NCI-H2029 (cell line): ENCODE results near the gene RAI14.

Experiments used
- DNase-seq: peaks from one replicate; lab custom pipeline; 2025; lab: John Stamatoyannopoulos, UW

RAI14 gene

GRCh38 chr5:34677428-34677827 is 21.3 kb downstream of the RAI14 start:
- no peak for DNase-seq

DNA sequence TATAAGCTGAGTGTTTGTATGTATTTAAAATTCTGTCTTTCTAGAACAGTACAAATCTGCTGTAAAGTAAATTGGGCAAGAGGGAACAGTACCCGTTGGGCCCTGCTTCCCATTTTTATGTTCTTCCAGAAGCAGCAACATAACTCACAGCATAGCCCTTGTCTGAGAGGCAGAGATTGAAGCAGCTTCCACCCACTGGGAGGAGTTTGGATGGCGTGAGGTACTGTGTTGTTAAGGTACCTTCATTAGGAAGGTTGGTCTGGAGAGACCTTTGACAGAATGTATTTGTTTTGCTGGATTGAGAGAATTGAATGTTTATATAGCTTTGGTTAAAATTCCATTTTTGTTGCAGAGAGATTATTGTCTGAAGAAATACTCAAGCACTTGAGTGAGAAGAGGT is 24.8 kb downstream of the RAI14 start:
- no peak for DNase-seq

GRCh38 chr5:34682926-34683623 is 26.9 kb downstream of the RAI14 start:
- DNase-seq = no peak

DNA sequence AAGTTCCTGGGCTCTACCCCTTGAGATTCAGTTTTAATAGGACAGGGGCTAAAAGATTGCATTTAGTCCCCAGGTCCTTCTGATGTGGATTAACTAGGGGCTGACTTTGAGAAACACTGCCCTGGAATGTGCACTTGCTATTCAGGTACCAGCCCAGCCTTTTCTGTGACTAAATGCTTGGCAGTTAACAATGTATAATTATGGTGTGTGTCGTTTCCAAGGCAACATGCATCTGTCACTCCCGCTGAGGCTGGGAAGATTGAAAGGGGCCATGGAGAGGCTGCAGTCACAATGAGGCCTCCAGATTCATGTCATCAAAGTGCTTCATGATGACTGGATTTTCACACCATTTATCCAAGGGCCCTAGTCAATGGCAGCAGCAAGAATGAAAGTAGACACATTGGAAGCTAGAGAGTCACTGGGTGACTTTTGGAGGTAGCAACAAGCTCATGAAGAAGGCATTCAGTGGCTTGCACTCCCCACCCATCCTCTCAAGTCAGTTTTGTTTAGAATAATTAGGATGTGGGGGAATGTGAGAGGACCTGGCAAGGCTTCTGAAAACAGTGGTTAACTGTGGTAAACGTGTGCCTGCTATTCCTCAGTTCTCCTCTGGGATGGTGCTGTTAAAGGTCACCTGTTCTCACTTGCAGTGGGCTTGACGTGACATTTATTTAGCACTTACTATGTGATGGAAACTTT is 28.3 kb downstream of the RAI14 start:
- DNase-seq = no peak

DNA sequence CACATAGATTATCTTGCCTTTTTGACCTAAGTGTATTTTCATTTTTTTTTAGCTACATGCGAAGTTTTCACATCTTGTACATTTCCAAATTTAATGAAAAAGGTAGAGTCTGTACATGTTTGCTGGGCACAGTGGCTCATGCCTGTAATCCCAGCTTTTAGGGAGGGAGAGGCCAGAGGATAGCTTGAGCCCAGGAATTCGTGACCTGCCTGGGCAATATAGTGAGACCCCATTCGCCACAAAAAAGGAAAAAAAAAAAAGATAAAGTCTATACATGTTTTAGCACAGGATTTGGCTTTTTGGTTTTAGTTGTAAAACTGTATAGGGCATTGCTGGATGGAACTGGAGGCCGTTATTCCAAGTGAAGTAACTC is 28.8 kb downstream of the RAI14 start:
- DNase-seq = no peak

- no peak for DNase-seq
Observed at GRCh38 chr5:34685485-34686165, 29.5 kb downstream of the RAI14 start.

GRCh38 chr5:34686762-34687268 is 30.7 kb downstream of the RAI14 start:
- no peak for DNase-seq

GRCh38 chr5:34687269-34688011 is 31.3 kb downstream of the RAI14 start:
- DNase-seq = no peak

DNA sequence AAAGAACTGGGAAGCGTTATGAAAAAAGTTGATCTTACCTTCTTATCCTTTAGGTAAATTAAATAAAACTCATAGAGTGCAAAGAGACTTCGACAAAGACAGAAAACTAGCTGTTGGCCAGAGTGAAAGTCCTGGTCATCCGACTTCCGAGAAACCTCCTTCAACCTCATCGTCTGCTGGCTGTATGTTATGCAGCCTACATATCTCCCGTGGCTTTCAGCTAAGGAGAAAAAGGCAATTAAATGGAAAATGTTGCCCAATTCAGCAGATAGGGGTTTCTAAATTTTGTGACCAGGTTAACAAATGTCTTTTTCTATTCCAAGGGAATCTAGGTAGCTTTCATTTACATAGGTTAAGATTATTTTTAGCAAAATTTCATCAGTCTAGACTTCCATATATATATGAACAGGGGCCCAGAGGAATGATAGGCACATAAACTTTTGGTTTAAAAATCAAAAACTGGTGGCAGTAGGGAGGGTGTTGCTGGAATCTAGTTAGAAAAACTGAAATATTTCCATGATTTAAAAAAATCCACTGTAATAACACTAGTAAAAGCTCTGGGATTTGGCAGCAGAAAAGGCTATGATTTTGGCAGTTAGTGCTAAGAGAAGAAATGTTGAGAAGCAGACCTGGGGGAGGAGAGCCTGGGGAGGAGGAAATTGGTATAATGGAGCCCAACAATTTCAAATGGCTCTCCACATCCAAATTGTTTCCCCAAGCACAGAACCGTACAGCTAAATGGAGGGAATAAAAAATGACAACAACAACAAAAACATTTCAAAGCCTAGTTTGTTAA is 32.1 kb downstream of the RAI14 start:
- DNase-seq = no peak

DNA sequence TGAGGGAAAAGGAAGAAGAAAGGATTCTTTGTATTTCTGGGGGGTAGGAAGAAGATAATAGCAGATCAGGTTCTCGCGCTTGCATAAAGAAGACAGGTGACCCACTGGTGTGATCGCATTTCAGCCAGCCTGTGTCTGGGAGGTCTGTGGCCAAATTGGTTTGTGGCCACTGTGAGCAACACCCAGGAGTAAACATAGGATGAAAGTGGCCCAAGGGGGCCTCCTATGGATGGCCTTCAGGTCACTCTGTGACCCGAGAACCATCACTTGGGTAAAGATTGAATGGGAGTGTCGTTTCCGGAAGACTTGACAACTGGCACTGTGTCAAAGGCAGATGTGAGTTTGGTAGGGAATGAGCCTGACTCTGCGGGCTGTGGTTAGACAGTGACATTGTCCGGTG is 34.2 kb downstream of the RAI14 start:
- no peak for DNase-seq

GRCh38 chr5:34690898-34691297 is 34.8 kb downstream of the RAI14 start:
- DNase-seq = no peak

GRCh38 chr5:34691326-34691725 is 35.2 kb downstream of the RAI14 start:
- DNase-seq = no peak

GRCh38 chr5:34692786-34693185 is 36.7 kb downstream of the RAI14 start:
- no peak for DNase-seq

- DNase-seq = no peak
Observed at GRCh38 chr5:34694012-34694411, 37.9 kb downstream of the RAI14 start.

- DNase-seq = no peak
Observed at GRCh38 chr5:34694685-34695084, 38.6 kb downstream of the RAI14 start.

DNA sequence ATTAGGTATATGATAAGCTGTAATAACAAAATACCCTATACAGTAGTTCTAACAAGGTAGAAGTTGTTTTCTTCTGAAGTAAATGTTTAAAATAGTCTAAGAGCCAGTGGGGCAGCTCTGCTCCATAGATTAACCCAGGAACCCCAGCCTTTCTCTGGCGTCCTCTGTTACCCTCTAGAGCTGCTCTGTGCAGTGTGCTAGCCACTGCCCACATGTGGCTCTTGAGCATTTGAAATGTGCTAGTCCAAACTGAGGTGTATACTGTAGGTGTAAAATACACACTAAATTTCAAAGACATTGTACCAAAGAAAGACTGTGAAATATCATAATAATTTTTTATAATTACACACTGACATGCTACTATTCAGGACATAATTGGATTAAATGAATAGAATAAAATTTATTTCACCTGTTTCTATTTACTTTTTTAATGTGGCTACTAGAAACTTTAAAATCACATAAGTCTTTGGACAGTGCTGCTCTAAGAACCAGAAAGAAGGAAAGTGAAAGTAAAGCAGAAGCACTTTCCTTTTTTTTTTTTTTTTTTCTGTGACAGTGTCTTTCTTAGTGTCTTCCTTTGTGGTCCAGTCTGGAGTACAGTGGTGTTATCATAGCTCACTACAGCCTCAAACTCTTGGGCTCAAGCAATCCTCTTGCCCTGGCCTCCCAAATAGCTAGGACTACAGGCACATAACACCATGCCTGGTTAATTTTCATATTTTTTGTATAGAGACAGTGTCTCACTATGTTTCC is 39.3 kb downstream of the RAI14 start:
- DNase-seq = no peak

DNA sequence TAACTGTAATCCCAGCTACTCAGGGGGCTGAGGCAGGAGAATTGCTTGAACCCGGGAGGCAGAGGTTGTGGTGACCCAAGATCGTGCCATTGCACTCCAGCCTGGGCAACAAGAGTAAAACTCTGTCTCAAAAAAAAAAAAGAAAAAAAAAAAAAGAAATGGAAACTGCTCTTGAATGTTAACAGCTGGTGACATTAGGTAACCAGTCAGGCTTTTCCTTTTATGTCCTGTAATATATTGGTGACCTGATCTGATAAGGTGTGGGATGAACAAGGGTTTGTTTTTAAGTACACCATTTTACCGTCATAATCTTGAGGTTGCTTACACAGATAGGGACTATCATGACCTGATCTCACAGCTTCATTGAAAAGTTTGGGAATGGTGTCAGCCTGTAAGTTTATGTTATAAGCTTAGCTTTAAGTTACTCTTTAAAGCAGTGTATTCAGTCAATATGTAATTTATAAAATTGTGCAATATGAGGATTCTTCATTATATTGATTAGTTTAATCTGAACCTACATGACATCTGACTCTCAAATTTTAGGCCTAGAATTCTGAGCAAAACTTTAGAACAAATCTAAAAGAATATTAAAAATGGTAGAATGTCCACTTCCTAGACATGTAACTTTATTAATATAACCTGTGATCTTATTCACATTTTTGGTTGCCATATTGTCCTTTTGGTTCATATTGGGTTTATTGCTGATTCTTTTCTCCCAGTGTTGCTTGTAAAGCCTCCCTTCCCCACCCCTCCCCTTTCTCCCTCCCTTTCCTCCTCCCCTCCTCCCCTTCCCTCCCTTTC is 41.4 kb downstream of the RAI14 start:
- DNase-seq = no peak

GRCh38 chr5:34698109-34698419 is 41.9 kb downstream of the RAI14 start:
- no peak for DNase-seq

- DNase-seq = no peak
Observed at GRCh38 chr5:34698754-34699153, 42.6 kb downstream of the RAI14 start.
